ENCODE results near the gene TANGO2. TPM values are rescaled to one million over a fixed set of nuclear protein-coding genes. Genes with fewer than 3 reads are reported as not detected.

TANGO2 gene
- total and polyA plus RNA-seq, 2 experiments from 2014 or later, result 18.7 to 21.9 TPM

GRCh38 chr22:20102203-20102780, 81.4 kb downstream of the TANGO2 start:
- peaks cover 42% of the 10 kb centered on the region for H3K36me3 ChIP-seq
- H3K27ac ChIP-seq, result no peak overlapping the region
- DNase-seq (ENCODE audit: low read depth in 1 of 2, low spot score in 1 of 2), result no peak

GRCh38 chr22:20105456-20106204, 84.7 kb downstream of the TANGO2 start:
- Histone ChIP-seq H3K27me3 (no peaks in the 10 kb centered on the region), H3K4me1 (ENCODE audit: low read depth) (no peaks in the 10 kb centered on the region), H3K9me3 (ENCODE audit: low read depth) (no peaks in the 10 kb centered on the region), H3K36me3 (peaks cover 53% of the 10 kb centered on the region), H3K27ac (no peak overlapping the region), H3K4me3 (no peak overlapping the region)
- TF ChIP-seq CTCF (IDR thresholded peaks at IDR 0.05; ENCODE audit: low read depth, low read length), result no peak
- DNase-seq (ENCODE audit: low read depth in 1 of 2, low spot score in 1 of 2), result no peak

More at GRCh38 chr22:20102203-20102780, 81.4 kb downstream of the TANGO2 start:
- no peak for TF ChIP-seq CTCF (IDR thresholded peaks at IDR 0.05; ENCODE audit: low read depth, low read length)
- H3K27me3 ChIP-seq, result no peaks in the 10 kb centered on the region
- H3K4me1 ChIP-seq (ENCODE audit: low read depth), result no peaks in the 10 kb centered on the region
- H3K9me3 ChIP-seq (ENCODE audit: low read depth), result no peaks in the 10 kb centered on the region
- H3K4me3 ChIP-seq, result no peak overlapping the region

GRCh38 chr22:20106205-20106848, 85.4 kb downstream of the TANGO2 start:
- Histone ChIP-seq H3K4me3 (no peak overlapping the region), H3K9me3 (ENCODE audit: low read depth) (no peaks in the 10 kb centered on the region), H3K27me3 (no peaks in the 10 kb centered on the region), H3K4me1 (ENCODE audit: low read depth) (no peaks in the 10 kb centered on the region), H3K36me3 (peaks cover 46% of the 10 kb centered on the region), H3K27ac (no peak overlapping the region)
- no peak for DNase-seq (ENCODE audit: low read depth in 1 of 2, low spot score in 1 of 2)
- no peak for TF ChIP-seq CTCF (IDR thresholded peaks at IDR 0.05; ENCODE audit: low read depth, low read length)

GRCh38 chr22:20106849-20107237, 85.9 kb downstream of the TANGO2 start:
- H3K9me3 ChIP-seq (ENCODE audit: low read depth), result no peaks in the 10 kb centered on the region
- H3K27me3 ChIP-seq, result no peaks in the 10 kb centered on the region
- no peaks in the 10 kb centered on the region for H3K4me1 ChIP-seq (ENCODE audit: low read depth)
- no peak overlapping the region for H3K27ac ChIP-seq
- no peak for DNase-seq (ENCODE audit: low read depth in 1 of 2, low spot score in 1 of 2)
- H3K36me3 ChIP-seq, result peaks cover 42% of the 10 kb centered on the region
- H3K4me3 ChIP-seq, result no peak overlapping the region
- TF ChIP-seq CTCF (IDR thresholded peaks at IDR 0.05; ENCODE audit: low read depth, low read length), result no peak

GRCh38 chr22:20107471-20107901, 86.6 kb downstream of the TANGO2 start:
- H3K36me3 ChIP-seq, result peaks cover 42% of the 10 kb centered on the region
- no peak for TF ChIP-seq CTCF (IDR thresholded peaks at IDR 0.05; ENCODE audit: low read depth, low read length)
- no peak for DNase-seq (ENCODE audit: low read depth in 1 of 2, low spot score in 1 of 2)

More at GRCh38 chr22:20107471-20107901, 86.6 kb downstream of the TANGO2 start:
- Histone ChIP-seq H3K9me3 (ENCODE audit: low read depth) (no peaks in the 10 kb centered on the region), H3K27ac (no peak overlapping the region), H3K4me1 (ENCODE audit: low read depth) (no peaks in the 10 kb centered on the region), H3K4me3 (no peak overlapping the region), H3K27me3 (no peaks in the 10 kb centered on the region)

All from cardiac muscle cell (in vitro differentiated cells and primary cell).